HepG2 (cell line): ENCODE measurements around the gene LBX2. TPM values are rescaled to one million over a fixed set of nuclear protein-coding genes. Genes with fewer than 3 reads are reported as not detected.

Source experiments
- BCL3 ChIP-seq: sonication (generic); formaldehyde crosslinking; IDR thresholded peaks from 2 replicates; pipeline ENCODE4 v1.5.1; 2020; ENCODE audit warnings: mild to moderate bottlenecking, missing genetic modification reagents, moderate library complexity
- CENPT ChIP-seq: sonication (generic); formaldehyde crosslinking; IDR thresholded peaks from 2 replicates; pipeline ENCODE4 v1.8.0; 2022; ENCODE audit warnings: low read depth, mild to moderate bottlenecking, moderate library complexity, missing genetic modification reagents
- GABPA ChIP-seq, 2 experiments: IDR thresholded peaks; 2 replicates each; pipeline ENCODE4 v1.6.1; 2011 to 2016; ENCODE audit warnings: low read depth in 2 of 2, low read length in 1 of 2, missing biosample characterization in 1 of 2, missing genetic modification characterization in 1 of 2
- GZF1 ChIP-seq: sonication (generic); formaldehyde crosslinking; IDR thresholded peaks from 2 replicates; pipeline ENCODE4 v1.5.1; 2020; ENCODE audit warnings: mild to moderate bottlenecking, missing genetic modification reagents
- HMG20A ChIP-seq: IDR thresholded peaks from 2 replicates; pipeline ENCODE4 v1.6.1; 2016; ENCODE audit warnings: borderline replicate concordance
- HNF4A ChIP-seq: sonication (generic); formaldehyde crosslinking; IDR thresholded peaks from 2 replicates; pipeline ENCODE4 v1.4.0; 2020; ENCODE audit warnings: missing genetic modification reagents
- IRF2 ChIP-seq: IDR thresholded peaks from 2 replicates; pipeline ENCODE4 v1.6.1; 2018; ENCODE audit warnings: missing genetic modification reagents, missing compliant biosample characterization
- IRF9 ChIP-seq: sonication (generic); formaldehyde crosslinking; IDR thresholded peaks from 2 replicates; pipeline ENCODE4 v1.8.0; 2022; ENCODE audit warnings: missing genetic modification reagents, mild to moderate bottlenecking, borderline replicate concordance
- KDM6A ChIP-seq: IDR thresholded peaks from 2 replicates; pipeline ENCODE4 v1.6.1; 2016; ENCODE audit warnings: low read depth
- KLF11 ChIP-seq: IDR thresholded peaks from 2 replicates; pipeline ENCODE4 v1.6.1; 2016; ENCODE audit warnings: missing compliant biosample characterization
- KMT2B ChIP-seq: IDR thresholded peaks from 2 replicates; pipeline ENCODE4 v1.6.1; 2016; ENCODE audit warnings: missing genetic modification reagents, missing compliant biosample characterization
- MATR3 ChIP-seq: sonication (generic); formaldehyde crosslinking; IDR thresholded peaks from 2 replicates; pipeline ENCODE4 v1.4.0; 2020; ENCODE audit warnings: missing genetic modification reagents
- NFIC ChIP-seq: IDR thresholded peaks from 2 replicates; pipeline ENCODE4 v1.6.1; 2012; ENCODE audit warnings: mild to moderate bottlenecking, low read length, inconsistent platforms
- RFXAP ChIP-seq: sonication (generic); formaldehyde crosslinking; IDR thresholded peaks from 2 replicates; pipeline ENCODE4 v1.4.0; 2020; ENCODE audit warnings: missing genetic modification reagents, borderline replicate concordance
- THAP7 ChIP-seq: sonication (generic); formaldehyde crosslinking; IDR thresholded peaks from 2 replicates; pipeline ENCODE4 v1.8.1; 2023; ENCODE audit warnings: mild to moderate bottlenecking, missing genetic modification reagents
- ZKSCAN5 ChIP-seq: sonication (generic); formaldehyde crosslinking; IDR thresholded peaks from 2 replicates; pipeline ENCODE4 v1.5.1; 2020; ENCODE audit warnings: mild to moderate bottlenecking, missing genetic modification reagents
- ZNF567 ChIP-seq: sonication (generic); formaldehyde crosslinking; IDR thresholded peaks from 2 replicates; pipeline ENCODE4 v1.8.1; 2023; ENCODE audit warnings: mild to moderate bottlenecking, missing genetic modification reagents, borderline replicate concordance
- ZNF674 ChIP-seq: sonication (generic); formaldehyde crosslinking; IDR thresholded peaks from 2 replicates; pipeline ENCODE4 v1.5.0; 2020; ENCODE audit warnings: low read depth, mild to moderate bottlenecking, missing genetic modification reagents
- ZNF749 ChIP-seq: sonication (generic); formaldehyde crosslinking; IDR thresholded peaks from 2 replicates; pipeline ENCODE4 v1.8.0; 2022; ENCODE audit warnings: mild to moderate bottlenecking, missing genetic modification reagents, moderate library complexity, borderline replicate concordance
- ZSCAN9 ChIP-seq: IDR thresholded peaks from 2 replicates; pipeline ENCODE4 v1.6.1; 2016; ENCODE audit warnings: borderline replicate concordance
- ZZZ3 ChIP-seq: sonication (generic); formaldehyde crosslinking; IDR thresholded peaks from 2 replicates; pipeline ENCODE4 v1.4.0; 2020; ENCODE audit warnings: missing genetic modification reagents, mild to moderate bottlenecking, borderline replicate concordance
- polyA plus RNA-seq, 8 experiments: library from polyadenylated mRNA; depleted of rRNA in 3 of 8; stranded (reverse) in 7 of 8; unstranded in 1 of 8; fragments of >200 nt; fragmentation: Illumina TruSeq in 4 of 8; extraction: Trizol in 4 of 8; gene quantifications; 2 replicates each; pipeline versions ENCODE4 v1.2.1 to v1.2.3, GENCODE V29; 2011 to 2016; ENCODE audit warnings: low read depth in 4 of 8, missing spikeins in 1 of 8, mixed read lengths in 1 of 8; ENCODE audit not compliant: insufficient read depth in 1 of 8
- total RNA-seq, 5 experiments: library from RNA; depleted of rRNA; stranded (reverse); fragments of >200 nt; fragmentation: Illumina TruSeq; extraction: Trizol; gene quantifications; 2 replicates each; pipeline ENCODE4 v1.2.3, GENCODE V29; 2016; ENCODE audit warnings: low read depth in 1 of 5
- TF ChIP-seq, protein P1 (sequence below): sonication (generic); formaldehyde crosslinking; conservative IDR thresholded peaks from 2 replicates; pipeline ENCODE4 v1.4.0; 2020; ENCODE audit warnings: missing genetic modification reagents
- TF ChIP-seq, protein P2 (sequence below): sonication (generic); formaldehyde crosslinking; IDR thresholded peaks from 2 replicates; pipeline ENCODE4 v1.4.0; 2020; ENCODE audit warnings: mild to moderate bottlenecking, missing genetic modification reagents

The LBX2 gene
- total and polyA plus RNA-seq, 2 of the 13 experiments (the other 11 are each of a cell fraction or from before 2014, with no cell fraction given), result 6.4 to 8.1 TPM

- TF ChIP-seq, protein P1, sequence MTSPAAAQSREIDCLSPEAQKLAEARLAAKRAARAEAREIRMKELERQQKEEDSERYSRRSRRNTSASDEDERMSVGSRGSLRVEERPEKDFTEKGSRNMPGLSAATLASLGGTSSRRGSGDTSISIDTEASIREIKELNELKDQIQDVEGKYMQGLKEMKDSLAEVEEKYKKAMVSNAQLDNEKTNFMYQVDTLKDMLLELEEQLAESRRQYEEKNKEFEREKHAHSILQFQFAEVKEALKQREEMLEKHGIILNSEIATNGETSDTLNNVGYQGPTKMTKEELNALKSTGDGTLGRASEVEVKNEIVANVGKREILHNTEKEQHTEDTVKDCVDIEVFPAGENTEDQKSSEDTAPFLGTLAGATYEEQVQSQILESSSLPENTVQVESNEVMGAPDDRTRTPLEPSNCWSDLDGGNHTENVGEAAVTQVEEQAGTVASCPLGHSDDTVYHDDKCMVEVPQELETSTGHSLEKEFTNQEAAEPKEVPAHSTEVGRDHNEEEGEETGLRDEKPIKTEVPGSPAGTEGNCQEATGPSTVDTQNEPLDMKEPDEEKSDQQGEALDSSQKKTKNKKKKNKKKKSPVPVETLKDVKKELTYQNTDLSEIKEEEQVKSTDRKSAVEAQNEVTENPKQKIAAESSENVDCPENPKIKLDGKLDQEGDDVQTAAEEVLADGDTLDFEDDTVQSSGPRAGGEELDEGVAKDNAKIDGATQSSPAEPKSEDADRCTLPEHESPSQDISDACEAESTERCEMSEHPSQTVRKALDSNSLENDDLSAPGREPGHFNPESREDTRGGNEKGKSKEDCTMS, result peak; percentile 36; the same call in 1 of the 2 replicates
- TF ChIP-seq ZNF567 (CRISPR knock-in tag), result peak; percentile 99
- peak; percentile 98 for TF ChIP-seq THAP7 (CRISPR knock-in tag)
- peak; percentile 96 for TF ChIP-seq KMT2B (CRISPR knock-in tag)
- peak; percentile 89 for TF ChIP-seq ZSCAN9
- peak; percentile 98; the same call in 1 of the 2 replicates for TF ChIP-seq IRF9 (CRISPR knock-in tag)
- TF ChIP-seq MATR3 (CRISPR knock-in tag), result no peak
- 0 out of 2 replicates have a peak, but pooled peaks have one; percentile 50 for TF ChIP-seq ZKSCAN5 (CRISPR knock-in tag)
- TF ChIP-seq KDM6A (CRISPR knock-in tag), result no peak
- TF ChIP-seq IRF2 (CRISPR knock-in tag), result peak; percentile 97
- TF ChIP-seq NFIC, result peak; percentile 69; the same call in 1 of the 2 replicates
- peak; percentile 94; the same call in 1 of the 2 replicates for TF ChIP-seq KLF11 (CRISPR knock-in tag)
- peak; percentile 82; the same call in 1 of the 2 replicates for TF ChIP-seq CENPT (CRISPR knock-in tag)
- peak; percentile 80; the same call in 1 of the 2 replicates for TF ChIP-seq ZZZ3 (CRISPR knock-in tag)
- 0 out of 2 replicates have a peak, but pooled peaks have one; percentile 34 for TF ChIP-seq ZNF674 (CRISPR knock-in tag)
- TF ChIP-seq ZNF749 (CRISPR knock-in tag), result peak; percentile 99
- peak; percentile 98 for TF ChIP-seq GABPA (IDR thresholded peaks at IDR 0.05; ENCODE audit: low read depth, low read length)
- TF ChIP-seq GABPA (CRISPR knock-in tag; IDR thresholded peaks at IDR 0.05; ENCODE audit: low read depth), result peak; percentile 100
- TF ChIP-seq, protein P2, sequence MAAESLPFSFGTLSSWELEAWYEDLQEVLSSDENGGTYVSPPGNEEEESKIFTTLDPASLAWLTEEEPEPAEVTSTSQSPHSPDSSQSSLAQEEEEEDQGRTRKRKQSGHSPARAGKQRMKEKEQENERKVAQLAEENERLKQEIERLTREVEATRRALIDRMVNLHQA (CRISPR knock-in tag), result no peak
- peak; percentile 95; the same call in 1 of the 2 replicates for TF ChIP-seq RFXAP (CRISPR knock-in tag)
- peak; percentile 39; the same call in 1 of the 2 replicates for TF ChIP-seq HNF4A (CRISPR knock-in tag)
- no peak; the same call in 1 of the 2 replicates for TF ChIP-seq HMG20A
- peak; percentile 88 for TF ChIP-seq GZF1
- peak; percentile 95; the same call in 1 of the 2 replicates for TF ChIP-seq BCL3 (CRISPR knock-in tag)
Measured at GRCh38 chr2:74472086-74472944, 27.1 kb downstream of the LBX2 start, which contains the start of gene MRPL53 (continued).
